HG03159 (cell line): ENCODE data around the gene L3MBTL4.
"Not testable (repeated sequence)": the region's sequence is repeated elsewhere in the genome, so short reads cannot be mapped to it uniquely, and the experiment has no call there.

ENCODE experiments used
- ATAC-seq: cut with Tn5 transposase; IDR thresholded peaks from one replicate; pipeline ENCODE4 v1.9.1; 2021; ENCODE audit warnings: mild to moderate bottlenecking, moderate library complexity; ENCODE audit not compliant: unreplicated experiment

L3MBTL4 gene

GRCh38 chr18:6406910-6407470 lies 7.7 kb downstream of the L3MBTL4 start:
- ATAC-seq, result no peak

GRCh38 chr18:6406075-6406909 lies 8.4 kb downstream of the L3MBTL4 start:
- no peak for ATAC-seq

DNA sequence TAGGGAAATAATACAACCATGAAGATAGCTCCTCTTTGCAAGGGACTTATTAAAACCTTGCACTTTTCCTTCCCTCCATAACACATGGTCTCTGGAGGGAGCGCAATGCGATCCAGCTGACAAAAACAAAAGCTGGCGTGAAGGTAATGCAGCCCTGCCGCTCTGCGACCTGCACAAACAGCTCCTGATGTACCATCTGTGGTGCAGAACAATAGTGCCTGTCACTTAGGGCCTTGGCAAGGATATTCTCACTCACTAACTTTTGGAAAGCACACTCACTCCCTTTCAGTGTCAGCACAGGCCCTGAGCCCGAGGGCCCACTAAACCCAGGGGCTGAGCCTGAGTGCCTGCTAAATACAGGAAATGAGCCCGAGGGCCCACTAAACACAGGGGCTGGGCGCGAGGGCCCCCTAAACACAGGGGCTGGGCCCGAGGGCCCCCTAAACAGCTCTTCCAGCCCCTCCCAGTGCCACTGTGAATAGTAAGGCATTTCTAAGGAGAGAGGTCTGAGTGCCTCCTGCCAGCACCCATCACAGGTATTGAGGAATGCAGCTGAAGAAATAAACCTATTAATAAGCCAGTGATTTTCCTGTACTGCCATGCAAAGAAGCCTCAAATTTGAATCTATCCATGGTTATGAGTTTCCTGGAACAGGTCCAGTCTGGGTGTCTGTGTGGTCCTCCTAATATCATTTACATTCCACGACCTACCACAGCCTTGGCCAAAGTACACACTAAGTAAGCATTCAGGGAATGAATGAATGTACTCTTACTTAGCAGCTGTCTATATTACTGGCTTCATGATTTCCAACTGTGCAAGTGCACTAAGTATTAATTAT lies 9.3 kb downstream of the L3MBTL4 start:
- ATAC-seq, result no peak

DNA sequence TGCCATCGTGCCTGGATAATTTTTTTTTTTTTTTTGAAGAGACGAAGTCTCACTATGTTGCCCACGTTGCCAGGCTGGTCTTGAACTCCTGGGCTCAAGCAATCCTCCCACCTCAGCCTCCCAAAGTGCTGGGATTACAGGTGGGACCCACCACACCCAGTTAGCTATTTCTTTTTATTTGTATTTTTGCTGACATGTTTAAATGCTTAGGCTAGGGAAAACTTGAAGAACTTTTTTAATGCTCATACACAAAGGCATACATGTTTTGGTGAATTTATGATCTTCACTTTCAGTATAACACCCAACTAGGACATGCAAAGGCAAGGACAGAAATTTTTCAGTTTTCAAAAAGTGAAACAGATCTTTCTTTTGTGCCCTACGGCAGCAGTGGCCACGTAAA lies 9.9 kb downstream of the L3MBTL4 start:
- ATAC-seq, result no peak

DNA sequence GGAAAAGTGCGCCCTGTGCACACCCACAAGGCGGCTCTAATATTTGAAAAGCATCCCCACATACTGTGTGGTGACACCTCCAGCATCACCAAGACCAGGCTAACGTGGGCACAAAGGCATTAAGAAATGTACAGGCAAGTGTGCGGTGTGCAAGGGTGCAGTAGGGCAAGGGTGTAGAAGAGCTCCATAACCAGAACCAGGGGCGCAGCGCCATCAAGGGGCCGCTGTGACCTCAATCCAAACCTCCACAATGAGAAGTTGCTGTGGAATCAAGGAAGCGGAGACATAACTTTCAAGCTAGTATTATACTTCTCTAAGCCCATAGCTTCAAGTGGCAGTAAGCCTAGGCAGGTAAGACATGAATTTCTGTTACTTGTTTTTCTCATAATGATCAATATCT lies 13.0 kb downstream of the L3MBTL4 start:
- ATAC-seq, result no peak

- ATAC-seq, result no peak
Measured at GRCh38 chr18:6399776-6400175, 14.9 kb downstream of the L3MBTL4 start.

DNA sequence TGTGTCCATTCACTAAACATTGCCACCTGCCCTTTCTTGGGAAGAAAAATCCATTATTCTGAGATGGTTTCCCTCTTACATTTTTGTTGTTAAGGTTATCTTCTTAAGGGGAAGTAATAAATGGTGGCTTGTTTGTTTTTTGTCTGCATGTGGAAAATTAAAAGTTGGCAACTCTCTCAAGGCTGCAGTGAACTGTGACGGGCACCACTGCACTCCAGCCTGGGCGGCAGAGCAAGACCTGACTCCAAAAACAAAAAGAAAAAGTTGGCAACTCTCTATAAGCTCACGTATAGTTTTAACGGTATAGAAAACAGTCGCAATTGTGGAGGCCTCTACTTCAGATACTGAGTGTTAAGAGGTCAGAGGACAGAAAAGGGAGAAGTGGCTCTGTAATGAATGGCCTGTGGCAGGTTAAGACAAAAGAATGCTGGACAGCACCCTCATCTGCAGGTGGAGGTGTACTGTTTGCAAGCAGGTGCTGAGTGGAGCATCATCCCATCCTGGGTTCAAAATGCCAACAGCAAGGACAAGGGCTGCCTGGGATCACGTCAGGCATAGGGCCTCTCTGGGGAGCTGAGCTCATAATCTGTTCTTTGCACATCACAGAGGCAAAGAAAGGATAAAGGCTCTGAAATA lies 16.7 kb downstream of the L3MBTL4 start:
- ATAC-seq, result no peak

DNA sequence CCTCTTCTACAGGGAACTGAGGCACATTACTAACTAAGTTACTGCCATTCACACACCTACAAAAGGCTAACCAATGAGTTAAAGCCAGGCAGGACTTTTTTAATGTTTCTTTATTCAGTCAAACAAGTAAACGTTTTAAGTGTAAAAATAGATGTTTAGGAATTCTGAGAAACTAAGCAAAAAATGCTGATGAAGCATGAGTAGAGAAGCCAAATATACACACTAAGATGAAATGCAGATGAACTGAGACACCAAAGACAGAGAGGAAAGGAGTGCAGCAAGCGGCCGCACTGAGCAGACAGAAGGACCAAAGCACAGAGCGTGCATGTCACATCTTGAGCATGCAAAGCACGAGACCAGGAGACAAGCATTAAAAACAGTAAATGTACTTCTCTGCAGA lies 17.9 kb downstream of the L3MBTL4 start:
- ATAC-seq, result no peak

DNA sequence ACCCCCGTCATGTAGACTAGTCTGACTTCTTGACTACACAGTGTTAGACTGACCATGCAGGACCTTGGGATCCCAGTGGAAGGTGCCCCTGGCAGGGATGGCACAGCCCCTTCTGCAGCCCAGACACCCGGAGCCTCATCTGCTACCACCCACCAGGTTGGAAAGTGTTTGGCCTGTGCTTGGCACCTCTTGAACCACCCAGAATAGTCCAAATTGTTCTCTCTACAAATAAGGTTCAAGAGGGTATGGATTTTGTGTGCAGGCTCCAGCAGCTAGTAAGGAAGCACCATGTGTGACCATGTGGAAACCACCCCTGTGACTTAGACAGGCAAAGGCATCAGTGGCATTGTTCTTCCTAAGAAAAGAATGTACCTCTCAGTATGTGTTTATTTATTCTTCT lies 18.4 kb downstream of the L3MBTL4 start:
- ATAC-seq, result no peak

- ATAC-seq, result no peak
Measured at GRCh38 chr18:6389005-6389404, 25.7 kb downstream of the L3MBTL4 start.

DNA sequence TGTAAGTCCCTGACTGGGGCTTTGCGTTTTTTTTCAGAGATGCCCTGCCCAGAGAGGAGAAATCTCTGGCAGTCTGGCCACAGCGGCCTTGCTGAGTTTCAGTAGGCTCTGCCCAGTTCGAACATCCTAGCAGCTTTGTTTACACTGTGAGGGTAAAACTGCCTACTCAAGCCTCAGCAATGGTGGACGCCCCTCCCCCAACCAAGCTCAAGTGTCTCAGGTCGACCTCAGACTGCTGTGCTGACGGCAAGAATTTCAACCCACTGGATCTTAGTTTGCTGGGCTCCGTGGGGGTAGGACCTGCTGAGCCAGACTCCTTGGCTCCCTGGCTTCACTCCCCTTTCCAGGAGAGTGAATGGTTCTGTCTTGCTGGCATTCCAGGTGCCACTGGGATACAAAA lies 31.7 kb downstream of the L3MBTL4 start:
- no peak for ATAC-seq

GRCh38 chr18:6377473-6377872 lies 37.2 kb downstream of the L3MBTL4 start:
- ATAC-seq, result not testable (repeated sequence)

DNA sequence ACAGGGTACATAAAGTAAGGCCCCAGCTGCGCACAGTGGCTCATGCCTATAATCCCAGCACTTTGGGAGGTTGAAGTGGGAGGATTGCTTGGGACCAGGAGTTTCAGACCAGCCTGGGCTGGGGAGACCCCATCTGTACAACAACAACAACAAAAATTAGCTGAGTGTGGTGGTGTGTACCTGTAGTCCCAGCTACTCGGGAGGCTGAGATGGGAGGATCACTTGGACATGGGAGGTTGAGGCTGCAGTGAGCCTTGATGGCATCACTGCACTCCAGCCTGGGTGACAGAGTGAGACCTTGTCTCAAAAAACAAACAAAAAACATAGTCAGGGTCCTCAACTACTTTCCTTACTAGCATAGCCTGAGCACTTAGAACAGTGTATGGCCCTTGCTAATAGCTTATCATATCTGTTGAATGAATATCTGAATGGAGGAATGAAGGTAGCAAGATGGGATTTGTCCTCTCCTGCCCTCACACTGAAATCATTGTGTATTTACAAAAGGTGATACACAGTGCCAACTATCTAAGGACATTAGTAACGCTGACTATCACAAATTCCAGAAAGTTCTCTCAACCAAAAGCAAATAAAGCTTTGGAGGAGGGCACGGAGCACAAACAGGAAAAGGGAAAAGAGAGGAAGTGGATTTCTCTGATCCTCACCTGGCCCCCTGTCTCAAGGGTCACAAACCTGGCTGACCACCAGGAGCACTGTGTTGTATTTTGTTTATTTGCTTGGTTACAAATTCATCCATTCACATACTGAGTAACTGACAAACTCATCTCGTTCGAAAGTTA lies 38.1 kb downstream of the L3MBTL4 start:
- ATAC-seq, result no peak

DNA sequence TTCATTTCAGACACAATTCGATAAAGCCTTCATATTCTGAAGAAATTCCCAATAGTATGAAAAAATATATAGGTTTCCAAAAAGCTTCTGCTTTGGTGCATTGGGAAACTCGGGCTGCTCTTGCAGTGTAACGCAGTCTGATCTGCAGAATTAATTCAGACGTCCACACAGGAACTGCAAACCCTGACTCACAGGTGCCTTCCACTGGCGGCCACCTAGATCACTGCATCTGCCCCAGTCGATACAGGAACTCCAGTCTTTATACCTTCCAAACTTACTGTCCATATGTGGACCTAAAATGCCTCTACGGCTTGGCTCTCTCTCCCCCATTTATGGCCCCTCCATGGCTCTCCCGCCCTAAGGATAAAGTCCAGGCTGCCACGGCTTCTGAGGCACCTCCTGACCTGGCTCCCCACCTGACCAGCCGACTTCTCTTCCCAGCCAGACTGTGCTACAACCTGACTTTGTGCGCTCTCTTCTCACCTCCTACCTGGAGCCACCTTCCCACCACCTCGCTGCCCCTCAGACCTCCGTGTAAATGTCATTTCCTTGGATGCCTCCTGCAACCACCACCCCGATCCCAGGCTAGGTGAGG lies 39.7 kb downstream of the L3MBTL4 start:
- no peak for ATAC-seq

DNA sequence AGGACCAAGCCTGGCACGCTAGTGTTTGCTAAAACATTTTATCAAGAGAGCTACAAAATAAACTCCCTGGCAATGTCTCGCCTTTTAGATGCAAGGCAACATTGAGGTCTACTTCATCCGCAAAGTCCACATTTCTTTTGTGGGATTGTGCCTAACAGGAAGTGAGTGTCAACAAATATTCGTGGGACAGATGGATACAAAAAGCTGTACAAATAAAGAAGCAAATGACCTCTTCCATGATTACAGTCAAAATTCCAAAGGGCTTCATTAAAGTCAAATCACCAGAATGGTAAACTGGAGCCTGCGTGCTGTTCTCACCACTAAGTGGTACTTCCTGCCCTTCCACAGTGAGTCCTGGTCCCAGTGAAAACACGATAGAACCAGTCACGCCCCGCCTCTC lies 40.4 kb downstream of the L3MBTL4 start:
- ATAC-seq, result no peak

DNA sequence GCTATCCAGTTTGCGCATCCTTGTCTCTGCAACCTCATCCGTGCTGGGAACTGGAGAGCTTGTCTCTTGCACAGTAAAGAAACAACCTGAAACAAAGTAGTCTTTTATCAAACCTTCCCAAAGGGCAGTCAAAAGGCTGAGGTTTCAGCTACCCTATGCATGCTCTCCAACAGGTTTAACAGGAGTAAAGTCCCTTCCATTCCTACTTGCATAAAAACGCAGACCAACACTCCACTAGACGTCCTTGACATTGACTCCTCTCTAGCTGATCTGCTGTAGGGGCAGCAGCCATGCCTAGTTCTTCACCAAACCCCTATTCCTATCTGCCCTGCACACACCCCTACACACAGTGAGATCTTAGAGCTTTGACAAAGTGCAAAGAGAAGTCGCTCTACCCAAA lies 41.5 kb downstream of the L3MBTL4 start:
- no peak for ATAC-seq

GRCh38 chr18:6370886-6371635 lies 43.6 kb downstream of the L3MBTL4 start:
- ATAC-seq, result no peak

GRCh38 chr18:6370410-6370809 lies 44.3 kb downstream of the L3MBTL4 start:
- ATAC-seq, result no peak

- no peak for ATAC-seq
Measured at GRCh38 chr18:6368017-6368416, 46.7 kb downstream of the L3MBTL4 start.
